MM.1S (cell line): ENCODE results near the gene CDH12.

Experiments used
- CTCF ChIP-seq: fragments of 300-600 bp; sonication (generic); IDR thresholded peaks from 2 replicates; pipeline ENCODE4 v1.5.1; 2016; ENCODE audit warnings: antibody characterized with exemption, low read length, mixed read lengths
- EZH2phosphoT487 ChIP-seq: fragments of 300-600 bp; sonication (generic); IDR thresholded peaks from 2 replicates; pipeline ENCODE4 v1.6.1; 2018; ENCODE audit warnings: antibody characterized with exemption, low read length

- TF ChIP-seq CTCF (no peak), EZH2phosphoT487 (no peak)
These were observed 2.7 kb upstream of the CDH12 start for GRCh38 chr5:22855824-22856223.
